Hindlimb muscle (tissue), 1 donor: ENCODE data around the gene TMEM151B. TPM values are rescaled to one million over a fixed set of nuclear protein-coding genes. Genes with fewer than 3 reads are reported as not detected.

Experiments
- DNase-seq: peaks from one replicate; pipeline ENCODE4 v3.0.0-alpha.2; 2013
- polyA plus RNA-seq: library from polyadenylated mRNA; unstranded; fragments of 120-200 nt; gene quantifications from one replicate; pipeline ENCODE4 v1.2.1, GENCODE V29; 2013; ENCODE audit not compliant: insufficient read length

TMEM151B gene
- polyA plus RNA-seq, 1 donor, result 0.37 TPM

GRCh38 chr6:44251576-44252524 lies 18.4 kb upstream of the TMEM151B start:
- no peak for DNase-seq

GRCh38 chr6:44253307-44254101 lies 16.7 kb upstream of the TMEM151B start:
- no peak for DNase-seq

GRCh38 chr6:44254191-44255104 lies 15.8 kb upstream of the TMEM151B start:
- no peak for DNase-seq

- no peak for DNase-seq
Observed at GRCh38 chr6:44255105-44255808, 15.0 kb upstream of the TMEM151B start.

GRCh38 chr6:44255871-44256774 lies 14.1 kb upstream of the TMEM151B start:
- no peak for DNase-seq

- no peak for DNase-seq
Observed at GRCh38 chr6:44256775-44257024, 13.6 kb upstream of the TMEM151B start.

- peak; percentile 86 for DNase-seq
Observed at GRCh38 chr6:44257025-44257752, 13.1 kb upstream of the TMEM151B start, which contains the start of gene SLC35B2. SLC35B2 (minus strand) TSS chr6:44257528; CDS start chr6:44257410, 118 bp downstream.

- DNase-seq, result no peak
Observed at GRCh38 chr6:44257753-44258324, 12.4 kb upstream of the TMEM151B start.

GRCh38 chr6:44258325-44258863 lies 11.9 kb upstream of the TMEM151B start:
- DNase-seq, result no peak

- DNase-seq, result no peak
Observed at GRCh38 chr6:44258921-44259320, 11.3 kb upstream of the TMEM151B start.

GRCh38 chr6:44260011-44260410 lies 10.2 kb upstream of the TMEM151B start:
- DNase-seq, result no peak

- no peak for DNase-seq
Observed at GRCh38 chr6:44260451-44261297, 9.6 kb upstream of the TMEM151B start.

GRCh38 chr6:44261581-44261980 lies 8.7 kb upstream of the TMEM151B start:
- DNase-seq, result no peak

- DNase-seq, result no peak
Observed at GRCh38 chr6:44262467-44263353, 7.5 kb upstream of the TMEM151B start.

GRCh38 chr6:44263354-44264100 lies 6.7 kb upstream of the TMEM151B start:
- no peak for DNase-seq

- no peak for DNase-seq
Observed at GRCh38 chr6:44264154-44265006, 5.9 kb upstream of the TMEM151B start.
